HG03097 (cell line): ENCODE results near the gene TBC1D10A.

Experiments used
- ATAC-seq: cut with Tn5 transposase; IDR thresholded peaks from one replicate; pipeline ENCODE4 v1.9.1; 2021; ENCODE audit not compliant: unreplicated experiment, low FRiP score

TBC1D10A gene, protein sequence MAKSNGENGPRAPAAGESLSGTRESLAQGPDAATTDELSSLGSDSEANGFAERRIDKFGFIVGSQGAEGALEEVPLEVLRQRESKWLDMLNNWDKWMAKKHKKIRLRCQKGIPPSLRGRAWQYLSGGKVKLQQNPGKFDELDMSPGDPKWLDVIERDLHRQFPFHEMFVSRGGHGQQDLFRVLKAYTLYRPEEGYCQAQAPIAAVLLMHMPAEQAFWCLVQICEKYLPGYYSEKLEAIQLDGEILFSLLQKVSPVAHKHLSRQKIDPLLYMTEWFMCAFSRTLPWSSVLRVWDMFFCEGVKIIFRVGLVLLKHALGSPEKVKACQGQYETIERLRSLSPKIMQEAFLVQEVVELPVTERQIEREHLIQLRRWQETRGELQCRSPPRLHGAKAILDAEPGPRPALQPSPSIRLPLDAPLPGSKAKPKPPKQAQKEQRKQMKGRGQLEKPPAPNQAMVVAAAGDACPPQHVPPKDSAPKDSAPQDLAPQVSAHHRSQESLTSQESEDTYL

DNA sequence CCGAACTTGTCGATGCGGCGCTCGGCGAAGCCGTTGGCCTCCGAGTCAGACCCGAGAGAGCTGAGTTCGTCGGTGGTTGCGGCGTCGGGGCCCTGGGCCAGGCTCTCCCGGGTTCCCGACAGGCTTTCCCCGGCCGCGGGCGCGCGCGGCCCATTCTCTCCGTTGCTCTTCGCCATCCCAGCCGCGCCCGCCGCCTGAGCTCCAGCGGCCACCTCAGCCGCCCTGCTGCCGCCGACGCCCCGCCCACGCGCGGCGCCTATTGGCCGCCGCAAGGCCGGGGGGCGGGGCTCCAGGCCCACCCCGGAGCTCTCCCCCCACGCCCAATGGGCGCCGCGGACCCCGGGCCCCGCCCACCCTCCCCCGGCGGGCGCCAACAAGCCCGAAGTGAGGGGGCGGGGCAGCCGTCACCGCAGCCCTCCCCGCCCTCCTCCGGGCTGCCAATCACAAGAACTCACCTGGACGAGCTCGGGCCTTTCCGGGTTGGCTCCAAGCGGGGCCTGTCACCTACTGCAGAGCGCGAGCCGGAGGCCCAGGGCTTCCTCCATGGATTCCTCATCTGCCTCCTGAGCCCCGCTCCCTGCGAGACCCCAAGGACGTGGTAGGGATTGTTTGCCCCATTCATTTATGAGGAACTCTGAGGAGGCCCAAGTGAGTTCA, at the start of gene TBC1D10A:
Gene TBC1D10A (minus strand): TSS at position 236 of the 657 bp plus-strand sequence. CDS start 60 bp downstream, at position 176.
- peak; percentile 70 for ATAC-seq

DNA sequence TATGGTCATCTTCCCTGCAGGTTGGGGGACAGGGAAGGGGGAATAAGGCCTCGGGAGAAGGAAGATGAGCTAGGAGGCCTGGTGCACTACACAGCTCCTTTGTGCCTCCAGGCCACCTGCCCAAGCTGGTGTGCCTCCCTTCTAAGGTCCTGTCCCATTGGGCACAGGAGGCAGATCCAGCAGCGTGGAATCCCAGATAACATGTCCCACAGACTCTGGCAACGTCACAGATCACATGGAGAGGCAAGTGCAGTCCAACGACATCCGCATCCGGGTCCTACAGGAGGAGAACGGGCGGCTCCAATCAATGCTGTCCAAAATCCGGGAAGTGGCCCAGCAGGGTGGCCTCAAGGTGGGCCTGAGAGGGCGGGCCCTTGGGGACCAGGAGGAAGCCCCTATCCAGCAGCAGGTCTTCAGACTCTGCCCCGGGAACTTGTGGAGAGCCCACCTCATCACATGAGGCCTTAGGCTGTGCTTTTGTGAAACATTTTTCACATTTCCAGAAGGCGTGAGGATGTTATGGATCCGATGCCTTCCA, 48.6 kb upstream of the TBC1D10A start:
- no peak for ATAC-seq

GRCh38 chr22:30373331-30374325, 46.9 kb upstream of the TBC1D10A start:
- ATAC-seq = no peak

GRCh38 chr22:30372915-30373314, 46.2 kb upstream of the TBC1D10A start:
- no peak for ATAC-seq

DNA sequence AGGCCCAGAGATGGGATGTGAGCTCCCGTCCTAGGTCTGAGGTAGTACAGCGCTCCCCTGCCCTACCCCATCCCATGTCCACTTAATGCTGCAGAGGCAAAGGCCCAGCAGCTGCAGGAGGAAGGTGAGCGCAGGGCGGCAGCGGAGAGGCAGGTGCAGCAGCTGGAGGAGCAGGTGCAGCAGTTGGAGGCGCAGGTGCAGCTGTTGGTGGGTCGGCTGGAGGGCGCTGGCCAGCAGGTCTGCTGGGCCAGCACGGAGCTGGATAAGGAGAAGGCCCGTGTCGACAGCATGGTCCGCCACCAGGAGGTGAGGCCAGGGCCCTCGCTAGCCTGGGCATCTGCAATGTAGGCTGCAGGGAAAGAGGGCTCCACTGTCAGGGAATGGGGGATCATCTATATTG, 45.2 kb upstream of the TBC1D10A start:
- no peak for ATAC-seq

DNA sequence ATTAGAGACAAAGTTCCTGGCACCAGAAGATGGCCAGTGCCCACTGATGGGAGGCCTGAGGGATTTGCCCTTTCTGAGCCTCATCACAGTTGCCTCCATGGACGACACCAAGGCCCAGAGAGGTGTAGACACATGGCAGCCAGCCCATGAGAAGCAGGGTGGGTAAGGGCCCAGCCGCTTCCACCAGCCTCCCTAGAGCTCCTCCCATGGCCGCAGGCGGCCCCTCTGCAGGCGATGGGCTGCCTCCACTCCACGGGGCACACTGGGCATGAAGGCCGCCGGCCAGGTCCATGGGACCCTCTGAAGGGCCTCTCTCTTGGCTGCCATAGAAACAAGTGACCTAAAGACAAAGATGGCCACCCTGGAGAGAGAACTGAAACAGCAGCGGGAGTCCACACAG, 44.6 kb upstream of the TBC1D10A start:
- ATAC-seq = no peak

DNA sequence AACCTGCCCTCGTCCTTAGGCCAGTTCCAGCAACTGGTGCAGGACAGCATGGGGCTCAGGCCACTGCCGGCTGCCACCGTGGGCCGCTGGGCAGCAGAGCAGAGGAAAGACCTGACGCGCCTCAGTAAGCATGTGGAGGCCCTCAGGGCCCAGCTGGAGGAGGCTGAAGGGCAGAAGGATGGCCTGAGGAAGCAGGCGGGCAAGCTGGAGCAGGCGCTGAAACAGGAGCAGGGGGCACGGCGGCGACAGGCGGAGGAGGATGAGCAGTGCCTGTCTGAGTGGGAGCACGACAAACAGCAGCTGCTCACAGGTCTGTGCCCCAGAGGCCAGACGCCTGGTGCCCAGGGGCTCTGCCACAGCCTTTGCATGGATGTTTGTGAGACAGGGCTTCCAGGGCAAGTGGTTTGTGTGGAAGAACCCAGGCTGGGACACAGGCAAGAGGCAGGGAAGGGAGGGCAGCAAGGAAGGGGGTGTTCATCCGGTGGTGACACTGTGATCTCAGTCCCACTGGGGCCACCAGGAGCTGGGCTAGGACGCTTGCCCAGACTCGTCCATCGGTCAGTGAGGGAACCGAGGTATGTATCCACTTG, 44.0 kb upstream of the TBC1D10A start:
- no peak for ATAC-seq

DNA sequence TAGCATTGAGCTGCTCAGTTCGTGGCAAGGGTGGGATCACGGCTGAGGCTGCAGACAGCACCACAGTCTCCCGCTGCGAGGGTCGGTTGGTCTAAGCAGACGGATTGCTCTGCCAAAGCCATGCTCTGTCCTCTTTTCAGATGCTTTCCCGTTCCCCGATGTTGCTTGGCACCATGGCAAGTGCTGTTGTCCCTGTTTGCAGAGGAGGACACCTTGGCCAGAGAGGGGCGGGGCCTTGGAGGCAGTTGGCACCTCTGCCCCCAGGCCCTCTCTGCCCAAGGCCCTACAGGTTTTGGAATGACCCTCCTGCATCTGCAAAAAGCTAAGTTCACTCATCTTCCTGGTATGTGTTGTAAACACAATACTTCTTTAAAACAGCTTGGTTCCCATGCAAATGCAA, 41.7 kb upstream of the TBC1D10A start:
- no peak for ATAC-seq

DNA sequence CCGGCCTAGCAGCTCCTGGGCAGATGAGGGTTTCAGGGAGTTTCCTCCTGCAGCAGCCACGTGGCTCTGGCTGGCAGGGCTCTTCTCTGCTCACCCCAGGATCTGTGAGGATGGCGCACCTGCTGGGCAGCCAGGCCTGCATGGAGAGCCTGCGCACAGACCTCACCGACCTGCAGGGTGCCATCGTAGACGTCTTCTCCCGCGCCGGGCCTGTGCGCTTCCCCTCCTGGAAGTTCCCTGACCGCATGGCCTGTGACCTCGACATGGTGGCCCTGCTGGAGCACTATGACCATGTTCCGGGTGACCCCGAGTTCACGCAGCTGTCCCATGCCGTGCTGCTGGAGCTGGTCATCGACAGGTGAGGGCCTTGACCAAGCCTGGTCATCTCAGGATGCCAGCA, 39.1 kb upstream of the TBC1D10A start:
- no peak for ATAC-seq

DNA sequence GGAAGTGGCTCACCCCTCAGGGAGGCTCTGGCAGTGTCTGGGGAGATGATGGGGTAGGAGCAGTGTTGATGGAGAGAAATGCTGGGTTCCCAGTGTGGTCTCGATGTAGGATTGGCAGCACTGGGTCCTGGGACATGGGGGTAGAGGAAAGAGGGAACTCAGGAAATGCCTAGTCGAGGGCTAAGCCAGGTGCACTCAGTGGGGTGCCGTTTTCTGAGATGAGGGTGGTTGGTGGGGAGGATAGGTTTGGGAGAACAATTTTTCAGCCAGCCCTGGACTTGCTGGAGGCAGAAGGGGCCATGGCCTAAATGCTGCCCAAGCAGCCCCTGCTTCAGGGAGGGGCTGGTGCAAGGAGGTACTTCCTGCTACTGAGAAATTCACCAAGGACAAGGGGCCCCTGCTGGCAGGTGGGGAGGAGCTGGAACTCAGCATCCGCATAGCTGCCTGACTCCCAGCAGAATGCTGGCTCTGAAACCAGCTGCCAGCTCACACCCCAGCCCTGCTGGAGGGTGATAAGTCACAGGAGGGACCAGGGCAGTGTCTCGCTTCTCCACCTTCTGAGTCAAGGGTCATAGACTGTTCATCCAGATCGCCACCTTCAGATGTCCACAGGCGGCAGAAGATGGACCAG, 36.0 kb upstream of the TBC1D10A start:
- no peak for ATAC-seq

GRCh38 chr22:30361916-30362650, 35.3 kb upstream of the TBC1D10A start:
- ATAC-seq = no peak

GRCh38 chr22:30358541-30358940, 31.8 kb upstream of the TBC1D10A start:
- ATAC-seq = no peak

DNA sequence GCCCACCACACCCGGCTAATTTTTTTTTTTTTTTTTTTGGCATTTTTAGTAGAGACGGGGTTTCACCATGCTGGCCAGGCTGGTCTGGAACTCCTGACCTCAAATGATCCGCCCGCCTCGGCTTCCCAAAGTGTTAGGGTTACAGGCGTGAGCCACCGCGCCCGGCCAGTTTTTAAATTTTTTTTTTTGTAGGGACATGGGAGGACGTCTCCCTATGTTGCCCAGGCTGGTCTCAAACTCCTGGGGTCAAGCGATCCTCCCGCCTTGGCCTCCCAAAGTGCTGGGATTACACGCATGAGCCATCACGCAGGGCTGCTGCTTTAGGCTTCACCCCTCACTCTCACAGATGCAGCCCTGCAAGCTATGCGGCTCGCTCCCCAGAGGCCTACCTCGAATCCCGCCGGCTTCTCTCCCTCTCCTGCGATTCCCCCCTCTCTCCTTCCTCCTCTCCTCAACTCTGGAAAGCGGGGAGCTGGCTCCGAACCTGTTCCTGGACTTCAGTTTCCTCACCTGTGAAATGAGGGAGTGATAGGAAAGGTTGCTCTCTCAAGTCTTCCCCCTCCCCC, 31.0 kb upstream of the TBC1D10A start:
- no peak for ATAC-seq

- ATAC-seq = no peak
Measured at GRCh38 chr22:30357236-30357570, 30.5 kb upstream of the TBC1D10A start.

DNA sequence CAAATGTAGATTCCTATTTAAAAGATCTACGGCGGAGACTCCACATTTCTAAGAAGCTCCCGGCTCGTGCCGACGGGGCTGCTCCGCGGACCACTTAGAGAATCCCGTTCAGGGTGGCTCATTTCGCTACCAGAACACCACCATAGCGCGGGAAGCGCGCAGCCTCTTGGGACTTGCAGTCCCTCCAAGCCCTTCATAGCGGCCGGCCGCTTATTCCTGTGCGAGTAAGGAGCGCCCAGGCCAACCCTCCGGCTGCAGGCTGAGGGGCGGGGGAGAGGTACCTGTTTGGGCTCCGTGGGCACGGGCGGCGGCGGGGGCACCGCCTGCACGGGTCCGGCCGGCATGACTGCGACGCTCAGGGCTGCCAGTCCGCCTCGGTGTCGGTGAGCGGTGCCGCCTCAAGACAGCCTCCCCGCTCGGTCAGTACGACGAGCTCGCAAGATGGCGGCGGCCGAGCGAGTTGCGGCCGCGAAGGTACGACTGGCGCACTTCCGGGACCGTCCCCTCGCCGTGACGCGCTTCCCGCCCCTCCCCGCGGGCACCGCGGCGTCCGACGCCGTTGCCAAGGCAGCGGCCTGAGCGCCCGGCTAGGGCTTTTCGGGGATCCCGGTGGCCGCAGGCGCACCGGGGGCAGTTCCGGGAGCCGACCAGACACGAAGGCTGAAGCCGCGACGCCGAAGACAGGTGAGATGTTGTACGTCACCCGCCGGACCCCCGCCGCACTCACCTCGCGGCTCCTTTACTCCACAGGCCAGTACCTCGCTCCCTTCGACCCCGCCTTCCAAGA, 29.9 kb upstream of the TBC1D10A start, which contains the start of the genes CCDC157 and SF3A1:
Gene CCDC157 (plus strand): TSS at position 559 of the 787 bp plus-strand sequence. CDS start 8,994 bp downstream, outside the sequence.
Gene SF3A1 (minus strand): TSS at position 446 of the 787 bp plus-strand sequence. CDS start 102 bp downstream, at position 344.
- ATAC-seq = peak; percentile 96

DNA sequence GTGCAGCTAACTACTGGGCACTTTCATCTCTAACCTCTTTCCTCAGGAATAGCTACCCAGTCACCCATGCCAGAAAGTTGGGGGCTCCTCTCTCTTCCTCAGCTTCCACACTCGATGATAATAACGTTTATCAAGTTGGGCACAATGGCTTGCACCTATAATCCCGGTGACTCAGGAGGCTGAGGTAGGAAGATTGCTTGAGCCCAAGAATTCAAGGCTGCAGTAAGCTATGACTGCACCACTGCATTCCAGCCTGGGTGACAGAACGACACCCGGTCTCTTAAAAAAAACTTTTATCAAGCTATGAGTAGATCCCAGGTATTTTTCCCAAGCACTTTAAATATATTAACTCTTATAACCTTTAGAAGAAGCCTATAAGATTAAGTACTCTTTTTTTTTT, 27.9 kb upstream of the TBC1D10A start:
- ATAC-seq = no peak

- ATAC-seq = no peak
Measured at GRCh38 chr22:30351226-30351625, 24.5 kb upstream of the TBC1D10A start.

DNA sequence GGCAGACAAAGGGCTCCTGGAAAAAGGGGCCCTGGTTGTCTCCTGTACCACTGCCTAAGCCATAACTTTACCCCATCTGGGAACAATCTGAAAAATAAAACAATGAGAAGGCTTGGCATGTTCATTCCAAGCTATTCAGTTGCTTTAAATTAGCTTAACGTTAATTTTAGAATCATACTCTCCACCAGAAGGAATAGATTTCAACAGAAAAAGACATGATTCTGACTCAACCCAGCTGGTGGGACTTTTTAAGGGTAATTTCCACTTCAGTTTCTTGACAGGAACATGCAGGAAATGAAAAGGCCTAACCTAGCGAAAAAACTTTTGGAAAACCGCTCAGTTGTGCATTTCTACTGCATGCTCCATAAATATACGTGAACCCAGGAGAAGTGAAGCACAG, 22.1 kb upstream of the TBC1D10A start:
- no peak for ATAC-seq
